ENCODE measurements around the gene METTL26. TPM values are rescaled to one million over a fixed set of nuclear protein-coding genes. Genes with fewer than 3 reads are reported as not detected.
A peak's percentile ranks its signal among the peaks of the same experiment; 100 is the strongest.

The METTL26 gene
- total RNA-seq, 6 experiments from 2014 or later = 91.6 to 115 (median 105) TPM

GRCh38 chr16:641326-642188 is 5.5 kb upstream of the METTL26 start, which contains the start of gene MCRIP2:
Gene MCRIP2 (plus strand): TSS chr16:641828. CDS start chr16:641992, 164 bp downstream.
- H3K27ac Mint-ChIP-seq = peak within 1 kb of the TSS; percentile 38
- peak; percentile 56 for DNase-seq
- peaks cover 7% of the 10 kb centered on the region for H3K27me3 Mint-ChIP-seq (ENCODE audit: insufficient read depth)
- no peaks in the 10 kb centered on the region for H3K36me3 Mint-ChIP-seq (ENCODE audit: low read depth)
- H3K4me1 Mint-ChIP-seq (ENCODE audit: low read depth) = no peaks in the 10 kb centered on the region
- TF ChIP-seq CTCF (IDR thresholded peaks at IDR 0.05) = no peak
- H3K4me3 Mint-ChIP-seq = peak within 1 kb of the TSS; percentile 82
- H3K9me3 Mint-ChIP-seq = 0 out of 2 replicates have a peak, but pooled peaks cover 2% of the 10 kb centered on the region

- H3K27me3 Mint-ChIP-seq (ENCODE audit: insufficient read depth) = peaks cover 10% of the 10 kb centered on the region
- H3K36me3 Mint-ChIP-seq (ENCODE audit: low read depth) = no peaks in the 10 kb centered on the region
- no peak for DNase-seq
- H3K4me1 Mint-ChIP-seq (ENCODE audit: low read depth) = no peaks in the 10 kb centered on the region
- peak overlapping the region; percentile 69 for H3K4me3 Mint-ChIP-seq
- H3K27ac Mint-ChIP-seq = no peak overlapping the region; the same call in 1 of the 2 replicates
- H3K9me3 Mint-ChIP-seq = 0 out of 2 replicates have a peak, but pooled peaks cover 4% of the 10 kb centered on the region
- no peak for TF ChIP-seq CTCF (IDR thresholded peaks at IDR 0.05)
Measured at GRCh38 chr16:640614-641013, 4.5 kb upstream of the METTL26 start.

- DNase-seq = no peak
- Mint-ChIP-seq H3K27ac (no peak overlapping the region), H3K27me3 (ENCODE audit: insufficient read depth) (peaks cover 8% of the 10 kb centered on the region), H3K4me1 (ENCODE audit: low read depth) (no peaks in the 10 kb centered on the region), H3K36me3 (ENCODE audit: low read depth) (no peaks in the 10 kb centered on the region), H3K9me3 (0 out of 2 replicates have a peak, but pooled peaks cover 4% of the 10 kb centered on the region), H3K4me3 (no peak overlapping the region)
- no peak for TF ChIP-seq CTCF (IDR thresholded peaks at IDR 0.05)
Measured at GRCh38 chr16:638836-639235, 2.7 kb upstream of the METTL26 start.

GRCh38 chr16:638034-638543 is 2.0 kb upstream of the METTL26 start:
- Mint-ChIP-seq H3K9me3 (0 out of 2 replicates have a peak, but pooled peaks cover 4% of the 10 kb centered on the region), H3K4me3 (no peak overlapping the region), H3K27me3 (ENCODE audit: insufficient read depth) (peaks cover 8% of the 10 kb centered on the region), H3K36me3 (ENCODE audit: low read depth) (no peaks in the 10 kb centered on the region), H3K27ac (no peak overlapping the region), H3K4me1 (ENCODE audit: low read depth) (no peaks in the 10 kb centered on the region)
- TF ChIP-seq CTCF (IDR thresholded peaks at IDR 0.05) = no peak
- DNase-seq = no peak

GRCh38 chr16:637081-638018 is 1.2 kb upstream of the METTL26 start:
- TF ChIP-seq CTCF (IDR thresholded peaks at IDR 0.05) = no peak
- DNase-seq = no peak
- Mint-ChIP-seq H3K4me1 (ENCODE audit: low read depth) (no peaks in the 10 kb centered on the region), H3K4me3 (peak overlapping the region; percentile 90), H3K27ac (peak overlapping the region; percentile 86), H3K36me3 (ENCODE audit: low read depth) (no peaks in the 10 kb centered on the region), H3K27me3 (ENCODE audit: insufficient read depth) (peaks cover 8% of the 10 kb centered on the region), H3K9me3 (0 out of 2 replicates have a peak, but pooled peaks cover 4% of the 10 kb centered on the region)
